ENCODE results near the gene PPP1CB.

PPP1CB gene

GRCh38 chr2:28745876-28746275, 5.8 kb upstream of the PPP1CB start:
- DNase-seq: no peak

DNA sequence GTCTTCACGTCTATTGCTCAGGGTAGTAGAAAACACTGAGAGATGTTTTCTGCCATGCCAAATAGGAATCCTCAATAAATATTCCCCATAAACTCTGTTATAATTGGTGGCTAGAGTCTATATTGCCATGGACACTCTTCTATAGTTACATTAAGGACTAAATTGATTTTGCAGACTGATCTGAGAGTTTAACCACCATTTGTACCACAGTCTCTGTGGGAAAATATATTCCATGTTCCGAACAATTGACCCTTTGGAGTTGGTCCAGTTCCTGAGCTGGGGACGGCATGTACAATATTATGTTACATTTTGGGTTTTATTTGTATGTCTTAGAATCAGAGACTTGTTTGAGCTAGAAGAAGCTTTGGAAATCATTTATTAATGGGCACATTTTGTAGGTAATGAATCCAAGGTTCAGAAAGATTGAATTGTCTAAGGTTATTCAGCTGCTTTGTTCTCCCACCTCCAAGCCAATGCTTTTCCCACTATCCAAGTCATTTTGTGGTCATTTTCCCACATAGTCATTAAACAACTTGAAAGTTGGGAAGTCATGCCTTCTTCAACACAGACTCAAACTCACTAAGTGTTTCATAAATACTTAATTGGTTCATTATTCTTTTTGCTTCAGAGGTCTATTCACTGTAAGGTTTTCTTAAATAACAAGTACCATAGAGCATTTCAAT, 5.1 kb upstream of the PPP1CB start:
- no peak for DNase-seq

DNA sequence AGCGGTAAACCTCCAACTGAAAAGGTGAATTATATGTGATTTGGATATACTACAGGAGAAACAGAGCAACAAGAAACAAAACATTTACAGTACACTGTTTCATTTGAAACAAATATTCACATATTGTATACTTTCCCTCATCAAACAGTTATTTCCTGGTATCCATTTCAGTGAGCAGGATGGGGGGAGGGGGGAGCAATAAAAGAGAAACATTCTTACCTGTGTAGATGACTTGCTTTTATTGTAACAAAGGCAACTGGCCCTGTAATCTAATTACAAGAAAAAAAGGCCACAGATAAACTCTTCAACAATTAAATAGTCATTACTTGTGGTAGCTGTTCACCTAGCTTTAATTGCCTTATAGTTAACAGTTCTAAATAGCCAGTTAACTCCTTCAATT, 3.9 kb upstream of the PPP1CB start:
- no peak for DNase-seq

DNA sequence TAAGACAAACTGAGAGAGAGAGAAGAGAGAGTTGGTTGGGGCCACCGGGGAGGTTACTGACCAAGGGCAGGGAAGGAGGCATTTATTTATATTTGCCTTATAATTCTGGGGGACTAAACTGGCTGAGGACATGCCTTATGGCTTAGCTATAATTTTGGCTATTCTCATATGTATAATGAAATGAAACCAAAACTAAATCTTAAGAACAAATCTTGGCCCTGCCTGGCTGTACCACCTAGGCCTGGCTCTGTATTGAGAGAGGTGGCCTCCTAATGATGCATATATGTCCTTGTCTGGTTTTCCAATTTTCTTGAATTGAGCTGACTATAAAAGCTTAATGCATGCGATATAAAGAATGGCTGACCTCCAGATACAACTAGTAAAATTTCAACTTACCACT, 3.5 kb upstream of the PPP1CB start:
- DNase-seq: no peak

- no peak for DNase-seq
Measured at GRCh38 chr2:28748941-28749340, 2.7 kb upstream of the PPP1CB start.

- DNase-seq: no peak
Measured at GRCh38 chr2:28749526-28749925, 2.1 kb upstream of the PPP1CB start.

GRCh38 chr2:28750316-28751251, 1.0 kb upstream of the PPP1CB start:
- peak; percentile 22 for DNase-seq

DNA sequence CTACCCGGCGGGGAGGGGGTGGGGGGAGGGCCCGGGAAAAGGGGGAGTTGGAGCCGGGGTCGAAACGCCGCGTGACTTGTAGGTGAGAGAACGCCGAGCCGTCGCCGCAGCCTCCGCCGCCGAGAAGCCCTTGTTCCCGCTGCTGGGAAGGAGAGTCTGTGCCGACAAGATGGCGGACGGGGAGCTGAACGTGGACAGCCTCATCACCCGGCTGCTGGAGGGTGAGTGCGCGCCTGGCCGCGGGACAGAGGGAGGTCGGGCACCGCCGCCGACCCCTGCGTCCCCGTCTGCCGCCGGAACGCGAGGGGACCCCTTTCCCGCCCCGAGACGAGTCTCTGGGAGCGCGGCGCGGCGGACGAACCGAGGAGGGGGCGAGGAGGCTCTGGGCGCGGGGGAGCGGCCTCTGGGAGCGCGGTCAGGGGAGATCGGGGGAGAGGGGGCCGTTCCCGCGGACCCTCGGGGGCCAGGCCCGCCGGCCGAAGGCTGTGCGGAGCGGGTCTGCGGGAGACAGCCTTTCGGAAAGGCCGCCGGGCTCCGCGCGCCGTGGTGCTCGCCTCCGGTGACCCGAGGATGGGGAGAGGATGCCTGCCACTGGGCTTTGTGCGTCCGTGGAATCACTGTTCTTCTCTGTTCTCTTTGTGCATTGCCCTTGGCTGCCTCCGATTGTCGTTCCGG, 463 bp downstream of the PPP1CB start:
- no peak for DNase-seq

GRCh38 chr2:28752631-28753376, 1.2 kb downstream of the PPP1CB start:
- DNase-seq: no peak

DNA sequence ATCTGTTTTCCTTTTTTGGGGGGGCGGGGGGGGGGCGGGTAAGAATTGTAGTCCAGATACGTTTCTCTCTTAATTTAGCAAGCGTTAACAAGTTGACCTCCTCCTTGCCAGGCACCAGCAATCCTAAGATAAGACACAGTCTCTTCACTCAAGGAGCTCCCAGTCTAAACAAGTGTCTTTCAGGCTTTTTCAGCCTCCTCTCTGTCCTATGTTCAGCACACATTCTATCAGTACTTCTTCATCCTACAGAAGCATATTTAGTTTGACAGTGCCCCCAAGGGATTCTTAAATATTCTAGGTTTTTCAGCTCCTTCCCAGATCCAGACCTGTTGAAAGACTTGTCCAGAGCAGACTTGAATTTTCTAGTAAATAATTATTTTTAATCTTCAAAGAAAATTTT, 2.7 kb downstream of the PPP1CB start:
- no peak for DNase-seq

- DNase-seq: no peak
Measured at GRCh38 chr2:28755421-28755820, 3.8 kb downstream of the PPP1CB start.

- no peak for DNase-seq
Measured at GRCh38 chr2:28758459-28758858, 6.8 kb downstream of the PPP1CB start.

DNA sequence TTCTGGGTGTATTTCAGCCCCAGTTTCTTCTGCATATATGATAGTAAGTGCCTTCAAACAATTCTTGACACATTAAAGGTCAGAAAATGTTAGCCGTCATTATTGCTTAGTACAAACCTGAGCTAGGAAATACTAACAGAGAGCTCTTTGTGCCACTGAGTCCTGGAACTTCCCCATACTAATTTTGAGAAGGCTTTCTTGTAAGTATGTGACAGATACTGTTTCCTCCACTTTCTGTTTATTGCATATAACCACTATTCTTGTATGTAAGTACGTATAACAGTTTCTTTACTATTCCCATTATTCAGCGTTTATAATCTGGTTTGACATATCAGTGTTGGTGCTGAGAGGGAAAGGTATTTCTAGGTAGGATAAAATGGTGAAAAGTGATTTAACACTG, 9.8 kb downstream of the PPP1CB start:
- no peak for DNase-seq

- DNase-seq: no peak
Measured at GRCh38 chr2:28764909-28765711, 13.5 kb downstream of the PPP1CB start.

GRCh38 chr2:28766070-28766469, 14.4 kb downstream of the PPP1CB start:
- DNase-seq: no peak

DNA sequence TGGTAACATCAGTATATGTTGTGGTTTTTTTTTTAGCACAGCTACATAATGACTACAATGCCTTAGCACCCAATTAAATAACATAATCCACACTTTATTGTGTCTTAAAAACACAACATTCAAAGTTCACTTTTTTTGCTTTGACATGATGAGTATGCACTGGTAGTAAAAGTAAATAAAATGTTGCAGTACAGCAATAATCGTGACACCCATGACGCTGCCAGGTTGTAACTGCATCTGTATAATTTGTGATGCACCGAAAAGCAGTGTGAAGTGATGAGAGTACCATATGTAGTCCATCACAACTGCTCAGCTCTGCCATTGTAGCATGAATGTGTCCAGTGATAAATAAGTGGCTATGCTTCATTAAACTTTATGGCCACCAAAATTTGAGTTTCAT, 15.7 kb downstream of the PPP1CB start:
- no peak for DNase-seq

- DNase-seq: no peak
Measured at GRCh38 chr2:28768422-28768821, 16.8 kb downstream of the PPP1CB start.

DNA sequence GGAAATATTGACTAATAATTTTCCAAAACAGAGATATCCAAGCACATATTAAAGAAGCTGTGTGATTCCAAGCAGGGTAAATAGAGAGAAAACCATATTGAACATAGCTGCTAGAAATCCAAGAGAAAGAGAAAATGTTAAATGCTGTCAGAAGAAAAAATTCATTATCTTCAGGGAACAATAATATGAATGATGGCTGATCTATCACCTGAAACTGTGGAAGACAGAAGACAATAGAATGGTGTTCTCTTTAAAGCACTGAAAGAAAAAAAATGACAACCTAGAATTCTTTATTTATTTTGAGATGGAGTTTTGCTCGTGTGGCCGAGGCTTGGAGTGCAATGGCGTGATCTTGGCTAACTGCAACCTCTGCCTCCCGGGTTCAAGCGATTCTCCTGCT, 17.3 kb downstream of the PPP1CB start:
- no peak for DNase-seq

DNA sequence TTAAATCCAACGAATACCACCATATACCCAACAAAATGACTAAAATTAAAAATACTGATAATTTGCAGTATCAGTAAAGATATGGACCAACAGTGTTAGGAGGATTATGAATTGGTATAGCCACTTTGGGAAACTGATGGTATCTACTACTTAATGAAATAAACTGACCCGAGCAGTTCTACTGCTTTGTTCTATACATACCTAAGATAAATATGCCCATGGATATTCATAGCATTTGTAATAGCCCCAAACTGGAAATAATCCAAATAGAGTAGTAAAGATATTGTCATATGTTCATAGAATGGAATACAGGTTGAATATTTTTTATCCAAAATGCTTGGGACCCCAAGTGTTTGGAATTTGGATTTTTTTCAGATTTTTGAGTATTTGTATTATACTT, 20.7 kb downstream of the PPP1CB start:
- no peak for DNase-seq

DNA sequence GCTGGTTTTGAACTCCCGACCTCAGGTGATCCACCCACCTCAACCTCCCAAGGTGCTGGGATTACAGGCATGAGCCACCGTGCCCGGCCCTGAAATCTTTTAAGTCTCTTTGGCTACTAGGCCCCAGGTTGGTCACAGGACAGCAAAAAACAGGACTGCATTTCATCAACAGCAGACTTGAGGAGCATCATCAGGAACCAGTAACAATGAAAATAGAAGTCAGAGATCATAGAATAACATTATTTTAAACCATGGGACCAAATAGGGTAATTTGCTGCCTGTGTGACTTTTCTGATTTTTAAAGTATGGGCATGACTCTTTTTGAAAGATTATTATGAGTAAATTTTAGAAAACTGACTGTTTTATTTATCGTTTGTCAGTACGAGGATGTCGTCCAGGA, 24.8 kb downstream of the PPP1CB start:
- DNase-seq: no peak

DNA sequence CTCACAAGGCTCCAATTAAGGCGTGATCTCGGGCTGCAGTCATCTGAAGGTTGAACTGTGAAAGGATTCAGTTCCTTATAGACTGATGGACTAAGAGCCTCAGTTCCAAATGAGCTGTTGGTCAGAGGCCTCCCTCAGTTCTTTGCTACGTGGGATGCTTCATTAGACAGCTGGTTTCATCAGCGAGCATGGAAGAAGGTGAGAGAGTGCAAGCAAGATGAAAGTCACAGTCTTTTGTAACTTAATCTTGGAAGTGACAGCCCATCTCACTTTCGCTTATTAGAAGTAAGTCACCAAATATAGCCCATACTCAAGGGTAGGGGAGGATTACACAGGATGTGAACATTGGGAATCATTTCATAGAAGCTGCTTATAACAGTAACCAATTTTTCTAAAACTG, 26.8 kb downstream of the PPP1CB start:
- DNase-seq: no peak

DNA sequence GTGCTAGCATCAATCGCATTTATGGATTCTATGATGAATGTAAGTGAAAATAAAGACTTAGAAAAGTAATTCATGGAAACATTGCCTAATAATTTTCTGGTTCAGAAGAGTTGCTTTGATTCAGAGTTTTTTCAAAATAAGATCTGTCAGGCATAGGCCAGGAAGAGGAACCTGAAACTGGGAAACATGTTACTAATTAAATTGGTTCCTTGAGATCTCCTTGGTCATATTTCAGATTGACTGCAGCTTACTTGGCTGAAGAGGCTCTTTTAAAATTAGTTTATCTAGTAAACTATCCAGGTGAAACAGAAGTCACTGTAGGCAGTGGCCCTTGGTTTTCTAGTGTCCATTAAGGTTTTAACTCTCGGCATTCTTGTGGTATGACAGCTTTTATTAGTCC, 27.4 kb downstream of the PPP1CB start:
- DNase-seq: no peak

Measured in DMS79 (cell line).